ENCODE measurements around the gene LTK. TPM values are rescaled to one million over a fixed set of nuclear protein-coding genes. Genes with fewer than 3 reads are reported as not detected.

Gene LTK
- total RNA-seq, 3 donors from 2014 or later, result 5.5 to 23.3 (median 13.3) TPM

DNA sequence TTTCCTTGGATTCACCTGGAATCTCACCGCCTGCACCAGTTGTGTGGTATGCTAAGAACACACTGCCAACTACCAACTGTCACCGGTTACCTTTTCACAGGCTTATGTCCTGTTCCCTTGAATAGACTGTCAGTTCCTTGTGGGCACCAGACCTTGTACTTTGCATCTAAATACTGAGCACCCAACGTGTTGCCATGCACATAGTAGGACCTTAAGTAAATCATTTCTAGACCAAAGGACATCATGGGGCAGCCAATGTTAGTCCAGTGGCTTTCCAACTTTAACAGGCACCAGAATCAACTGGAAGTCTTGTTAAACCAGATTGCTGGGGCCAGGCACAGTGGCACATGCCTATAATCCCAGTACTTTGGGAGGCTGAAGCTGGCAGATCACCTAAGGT is 31.6 kb upstream of the LTK start:
- TF ChIP-seq, protein P1, sequence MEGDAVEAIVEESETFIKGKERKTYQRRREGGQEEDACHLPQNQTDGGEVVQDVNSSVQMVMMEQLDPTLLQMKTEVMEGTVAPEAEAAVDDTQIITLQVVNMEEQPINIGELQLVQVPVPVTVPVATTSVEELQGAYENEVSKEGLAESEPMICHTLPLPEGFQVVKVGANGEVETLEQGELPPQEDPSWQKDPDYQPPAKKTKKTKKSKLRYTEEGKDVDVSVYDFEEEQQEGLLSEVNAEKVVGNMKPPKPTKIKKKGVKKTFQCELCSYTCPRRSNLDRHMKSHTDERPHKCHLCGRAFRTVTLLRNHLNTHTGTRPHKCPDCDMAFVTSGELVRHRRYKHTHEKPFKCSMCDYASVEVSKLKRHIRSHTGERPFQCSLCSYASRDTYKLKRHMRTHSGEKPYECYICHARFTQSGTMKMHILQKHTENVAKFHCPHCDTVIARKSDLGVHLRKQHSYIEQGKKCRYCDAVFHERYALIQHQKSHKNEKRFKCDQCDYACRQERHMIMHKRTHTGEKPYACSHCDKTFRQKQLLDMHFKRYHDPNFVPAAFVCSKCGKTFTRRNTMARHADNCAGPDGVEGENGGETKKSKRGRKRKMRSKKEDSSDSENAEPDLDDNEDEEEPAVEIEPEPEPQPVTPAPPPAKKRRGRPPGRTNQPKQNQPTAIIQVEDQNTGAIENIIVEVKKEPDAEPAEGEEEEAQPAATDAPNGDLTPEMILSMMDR (IDR thresholded peaks at IDR 0.05), result no peak
- intact Hi-C loops (cut with DNase I, micrococcal nuclease), result no loop called here
- Histone ChIP-seq H3K4me3 (no peak overlapping the region), H3K36me3 (ENCODE audit: low read depth) (no peaks in the 10 kb centered on the region), H3K4me1 (ENCODE audit: low read depth) (peaks cover 11% of the 10 kb centered on the region), H3K9me3 (no peaks in the 10 kb centered on the region)
- no peak for ATAC-seq
- DNase-seq, result no peak

DNA sequence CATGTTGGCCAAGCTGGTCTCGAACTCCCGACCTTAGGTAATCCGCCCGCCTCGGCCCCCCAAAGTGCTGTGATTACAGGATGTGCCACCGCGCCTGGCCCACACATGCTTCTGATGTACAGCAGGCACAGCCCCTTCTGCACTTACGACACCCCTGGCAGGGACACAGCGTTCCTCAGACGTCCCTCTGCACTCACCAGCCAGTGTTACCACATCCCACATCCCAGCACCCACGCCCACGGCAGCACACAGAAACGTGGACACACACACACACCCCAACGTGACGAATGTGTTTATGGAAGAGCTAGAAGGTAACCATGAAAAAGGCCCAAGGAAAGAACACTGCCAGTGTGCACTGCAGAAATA is 31.0 kb upstream of the LTK start:
- peak; percentile 3 for ATAC-seq
- intact Hi-C loops (cut with DNase I, micrococcal nuclease), result no loop called here
- no peaks in the 10 kb centered on the region for H3K36me3 ChIP-seq (ENCODE audit: low read depth)
- TF ChIP-seq, protein P1 (IDR thresholded peaks at IDR 0.05), result no peak
- no peak overlapping the region for H3K4me3 ChIP-seq
- H3K9me3 ChIP-seq, result no peaks in the 10 kb centered on the region
- DNase-seq, result peak in 2 of 3 donors; percentile 18 to 60
- H3K4me1 ChIP-seq (ENCODE audit: low read depth), result peaks cover 11% of the 10 kb centered on the region

DNA sequence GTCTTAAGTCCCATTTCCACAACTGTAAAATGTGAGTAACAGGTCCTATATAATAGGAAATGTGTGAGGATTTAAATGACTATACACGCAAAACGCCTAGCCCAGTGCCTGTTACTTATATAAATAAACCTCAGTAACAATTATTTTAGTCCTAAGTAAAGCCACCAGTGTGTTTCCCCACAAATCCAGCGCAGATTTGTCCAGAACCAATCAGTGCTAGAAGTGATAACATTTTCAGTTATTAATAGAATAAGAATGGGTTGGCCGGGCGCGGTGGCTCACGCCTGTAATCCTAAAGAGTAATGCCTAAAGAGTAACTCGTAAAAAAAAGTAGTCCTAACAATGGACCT is 29.9 kb upstream of the LTK start:
- DNase-seq (no peak), ATAC-seq (no peak)
- no peaks in the 10 kb centered on the region for H3K9me3 ChIP-seq
- H3K4me1 ChIP-seq (ENCODE audit: low read depth), result peaks cover 11% of the 10 kb centered on the region
- H3K4me3 ChIP-seq, result peak overlapping the region; percentile 65
- H3K36me3 ChIP-seq (ENCODE audit: low read depth), result no peaks in the 10 kb centered on the region
- intact Hi-C loops (cut with DNase I, micrococcal nuclease), result no loop called here
- TF ChIP-seq, protein P1 (IDR thresholded peaks at IDR 0.05), result no peak

DNA sequence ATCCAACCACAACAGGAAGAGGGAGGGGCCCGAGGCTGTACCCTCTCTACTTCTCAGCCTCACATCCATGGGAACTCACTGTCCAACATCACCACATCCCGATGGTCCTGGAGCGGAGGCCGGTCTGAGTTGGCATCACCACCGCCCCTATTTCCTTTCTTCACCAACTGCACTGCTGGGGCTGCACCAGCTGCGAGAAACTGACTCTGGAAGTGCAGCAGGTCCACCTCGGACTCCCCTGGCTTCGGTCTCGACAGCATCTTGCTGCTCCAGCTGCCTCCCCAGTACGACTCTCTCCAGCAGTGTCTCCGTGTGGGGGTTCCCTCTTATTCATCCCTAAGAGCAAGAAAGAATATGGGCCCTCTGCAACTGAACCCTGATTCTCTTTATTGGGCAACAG is 23.2 kb upstream of the LTK start:
- ATAC-seq, result no peak
- Histone ChIP-seq H3K36me3 (ENCODE audit: low read depth) (no peaks in the 10 kb centered on the region), H3K9me3 (no peaks in the 10 kb centered on the region), H3K4me3 (no peak overlapping the region), H3K4me1 (ENCODE audit: low read depth) (no peaks in the 10 kb centered on the region)
- TF ChIP-seq, protein P1 (IDR thresholded peaks at IDR 0.05), result no peak
- DNase-seq, result no peak
- intact Hi-C loops (cut with DNase I, micrococcal nuclease), result no loop called here

DNA sequence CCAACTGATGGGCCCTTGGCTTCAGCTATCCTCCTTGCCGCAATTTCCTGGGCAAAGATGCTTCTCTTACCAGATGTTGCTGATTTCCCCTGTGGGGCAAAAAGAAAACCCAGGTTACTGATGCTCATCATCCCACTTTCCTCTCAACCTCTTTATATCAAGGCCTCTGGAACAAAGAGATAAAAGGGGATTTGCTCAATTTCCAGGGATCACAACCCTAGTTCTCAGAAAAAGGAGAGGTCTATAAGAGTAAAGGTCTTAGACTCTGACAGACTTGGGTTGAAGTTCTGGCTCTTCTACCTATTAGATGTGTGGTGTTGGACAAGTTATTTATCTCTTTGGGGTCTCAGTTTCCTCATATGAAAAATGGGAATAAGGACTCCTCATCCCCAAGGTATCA is 21.9 kb upstream of the LTK start:
- TF ChIP-seq, protein P1 (IDR thresholded peaks at IDR 0.05), result no peak
- intact Hi-C loops (cut with DNase I, micrococcal nuclease), result no loop called here
- Histone ChIP-seq H3K36me3 (ENCODE audit: low read depth) (no peaks in the 10 kb centered on the region), H3K9me3 (no peaks in the 10 kb centered on the region), H3K4me3 (no peak overlapping the region), H3K4me1 (ENCODE audit: low read depth) (no peaks in the 10 kb centered on the region)
- DNase-seq (no peak), ATAC-seq (no peak)

DNA sequence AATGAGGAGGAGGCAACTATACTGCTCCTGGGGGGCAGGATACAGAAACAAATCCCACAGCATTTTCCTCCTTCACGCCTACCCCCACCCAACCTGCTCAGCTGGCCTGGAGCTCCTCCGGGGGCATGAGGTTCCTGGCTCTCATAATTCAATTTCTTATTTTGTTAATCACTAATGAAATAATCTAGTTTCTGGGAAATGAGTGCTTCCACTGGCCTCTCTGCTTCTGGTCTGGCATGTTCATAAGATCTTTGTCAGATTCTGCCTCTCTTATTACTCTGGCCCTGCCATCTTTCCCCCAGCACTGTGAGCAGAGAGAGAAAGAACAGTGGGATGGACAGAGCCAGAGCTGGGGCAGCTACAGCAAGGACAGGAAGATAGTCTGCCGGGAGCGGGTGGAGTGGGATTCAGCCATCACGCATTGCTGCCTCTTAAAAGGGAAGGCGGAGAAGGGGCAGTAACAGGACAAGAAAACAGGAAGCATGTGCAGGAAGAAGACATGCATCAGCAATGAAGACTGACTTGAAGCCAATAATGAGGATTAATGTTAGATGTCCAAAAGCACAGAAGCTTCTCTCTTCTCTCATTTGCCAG is 16.8 kb upstream of the LTK start:
- DNase-seq, result no peak
- Histone ChIP-seq H3K36me3 (ENCODE audit: low read depth) (peaks cover 9% of the 10 kb centered on the region), H3K4me1 (ENCODE audit: low read depth) (no peaks in the 10 kb centered on the region), H3K4me3 (no peak overlapping the region), H3K9me3 (no peaks in the 10 kb centered on the region)
- ATAC-seq, result no peak
- TF ChIP-seq, protein P1 (IDR thresholded peaks at IDR 0.05), result no peak
- intact Hi-C loops (cut with DNase I, micrococcal nuclease), result no loop called here

All from mucosa of descending colon (tissue), 3 donors.